ENCODE measurements around the gene ITGB5.

DNA sequence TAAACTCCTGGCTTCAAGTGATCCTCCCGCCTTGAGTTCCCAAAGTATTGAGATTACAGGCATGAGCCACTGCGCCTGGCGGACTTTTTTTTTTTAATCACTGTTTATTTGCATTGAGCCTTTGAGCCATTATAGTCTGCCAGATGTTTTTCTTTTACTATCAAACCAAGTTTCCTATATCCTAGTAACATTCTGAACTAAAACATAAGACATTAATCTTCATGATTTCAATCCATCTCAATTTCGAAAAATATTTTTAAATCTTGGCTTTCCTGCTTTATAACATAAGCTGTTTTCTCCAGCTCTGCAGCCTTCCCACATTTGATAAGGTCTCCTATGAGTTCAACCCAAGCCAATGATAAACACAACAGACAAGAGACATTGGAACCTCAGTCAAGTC lies 81.5 kb downstream of the ITGB5 start:
- TF ChIP-seq EZH2 (IDR thresholded peaks at IDR 0.05; ENCODE audit: insufficient read depth, poor library complexity, severe bottlenecking) (no peak), EZH2phosphoT487 (IDR thresholded peaks at IDR 0.05; ENCODE audit: insufficient read depth, low read depth) (no peak)
